Chondrocyte (in vitro differentiated cells): Measurements from ENCODE around the gene MACROD2. TPM values are rescaled to one million over a fixed set of nuclear protein-coding genes. Genes with fewer than 3 reads are reported as not detected.

ENCODE experiments used
- DNase-seq: peaks from one replicate; pipeline ENCODE4 v3.0.0; 2021; ENCODE audit warnings: mixed read lengths, low spot score
- H3K27ac Mint-ChIP-seq: one replicate; pipeline ENCODE4 v1.8.0; 2021; ENCODE audit warnings: mild to moderate bottlenecking, moderate library complexity, mixed read lengths; ENCODE audit not compliant: unreplicated experiment
- H3K27me3 Mint-ChIP-seq: 2 replicates; pipeline ENCODE4 v1.8.0; 2021; ENCODE audit warnings: low read depth, mixed read lengths
- H3K36me3 Mint-ChIP-seq: 2 replicates; pipeline ENCODE4 v1.8.0; 2021; ENCODE audit warnings: low read depth, mixed read lengths
- H3K4me1 Mint-ChIP-seq: 2 replicates; pipeline ENCODE4 v1.8.0; 2021; ENCODE audit warnings: low read depth, mild to moderate bottlenecking, mixed read lengths
- H3K4me3 Mint-ChIP-seq: one replicate; pipeline ENCODE4 v1.8.0; 2021; ENCODE audit warnings: mild to moderate bottlenecking, moderate library complexity, mixed read lengths; ENCODE audit not compliant: unreplicated experiment
- H3K9me3 Mint-ChIP-seq: 2 replicates; pipeline ENCODE4 v1.8.0; 2021; ENCODE audit warnings: low read depth, mixed read lengths
- CTCF ChIP-seq: fragments of 200-600 bp; sonication (generic); IDR thresholded peaks from 2 replicates; pipeline ENCODE4 v1.5.0; 2021; ENCODE audit warnings: antibody characterized with exemption, mild to moderate bottlenecking, moderate library complexity
- total RNA-seq: library from RNA; stranded (reverse); gene quantifications from 3 replicates; pipeline ENCODE4 v1.2.1, GENCODE V29; 2021

The MACROD2 gene
- total RNA-seq, 1 donor from 2014 or later = 3.2 TPM

- H3K27me3 Mint-ChIP-seq = no peaks in the 10 kb centered on the region
- peaks cover 5% of the 10 kb centered on the region for H3K9me3 Mint-ChIP-seq
- no peak for TF ChIP-seq CTCF
- no peak for DNase-seq
- no peaks in the 10 kb centered on the region for H3K4me1 Mint-ChIP-seq
- no peaks in the 10 kb centered on the region for H3K36me3 Mint-ChIP-seq
- H3K4me3 Mint-ChIP-seq = no peak overlapping the region
- no peak overlapping the region for H3K27ac Mint-ChIP-seq
Observed at GRCh38 chr20:14494355-14494754, 499.0 kb downstream of the MACROD2 start.

GRCh38 chr20:14495066-14495465 is 499.8 kb downstream of the MACROD2 start:
- Mint-ChIP-seq H3K9me3 (peaks cover 5% of the 10 kb centered on the region), H3K27me3 (no peaks in the 10 kb centered on the region), H3K27ac (no peak overlapping the region), H3K4me3 (no peak overlapping the region), H3K36me3 (no peaks in the 10 kb centered on the region), H3K4me1 (no peaks in the 10 kb centered on the region)
- DNase-seq = no peak
- TF ChIP-seq CTCF = no peak

- no peak overlapping the region for H3K4me3 Mint-ChIP-seq
- DNase-seq = no peak
- H3K36me3 Mint-ChIP-seq = no peaks in the 10 kb centered on the region
- H3K27me3 Mint-ChIP-seq = no peaks in the 10 kb centered on the region
- no peak overlapping the region for H3K27ac Mint-ChIP-seq
- no peak for TF ChIP-seq CTCF
- no peaks in the 10 kb centered on the region for H3K4me1 Mint-ChIP-seq
- H3K9me3 Mint-ChIP-seq = peaks cover 5% of the 10 kb centered on the region
Observed at GRCh38 chr20:14497004-14497403, 501.7 kb downstream of the MACROD2 start.

GRCh38 chr20:14498772-14499171 is 503.5 kb downstream of the MACROD2 start:
- Mint-ChIP-seq H3K4me3 (no peak overlapping the region), H3K27me3 (no peaks in the 10 kb centered on the region), H3K27ac (no peak overlapping the region), H3K36me3 (no peaks in the 10 kb centered on the region), H3K9me3 (peaks cover 5% of the 10 kb centered on the region), H3K4me1 (no peaks in the 10 kb centered on the region)
- DNase-seq = no peak
- TF ChIP-seq CTCF = no peak

GRCh38 chr20:14505476-14505875 is 510.2 kb downstream of the MACROD2 start:
- no peaks in the 10 kb centered on the region for H3K9me3 Mint-ChIP-seq
- H3K36me3 Mint-ChIP-seq = no peaks in the 10 kb centered on the region
- no peak overlapping the region for H3K27ac Mint-ChIP-seq
- no peak for TF ChIP-seq CTCF
- H3K4me3 Mint-ChIP-seq = no peak overlapping the region
- H3K4me1 Mint-ChIP-seq = no peaks in the 10 kb centered on the region
- no peaks in the 10 kb centered on the region for H3K27me3 Mint-ChIP-seq
- no peak for DNase-seq
